NCI-H146 (cell line): ENCODE results near the gene FEM1A.
"Not testable (repeated sequence)": the region's sequence is repeated elsewhere in the genome, so short reads cannot be mapped to it uniquely, and the experiment has no call there.

Experiments
- DNase-seq: peaks from one replicate; lab custom pipeline; 2025; lab: John Stamatoyannopoulos, UW

FEM1A gene

GRCh38 chr19:4773047-4773640, 18.4 kb upstream of the FEM1A start:
- DNase-seq = no peak

- no peak for DNase-seq
Observed at GRCh38 chr19:4774136-4774535, 17.4 kb upstream of the FEM1A start.

GRCh38 chr19:4775627-4776152, 15.8 kb upstream of the FEM1A start:
- DNase-seq = no peak

- no peak for DNase-seq
Observed at GRCh38 chr19:4776436-4777211, 14.9 kb upstream of the FEM1A start.

- DNase-seq = not testable (repeated sequence)
Observed at GRCh38 chr19:4778124-4778523, 13.4 kb upstream of the FEM1A start.

- no peak for DNase-seq
Observed at GRCh38 chr19:4780860-4781259, 10.7 kb upstream of the FEM1A start.

- DNase-seq = no peak
Observed at GRCh38 chr19:4781801-4782200, 9.7 kb upstream of the FEM1A start.

GRCh38 chr19:4786412-4787016, 5.0 kb upstream of the FEM1A start:
- DNase-seq = not testable (repeated sequence)

GRCh38 chr19:4792019-4792865, 708 bp downstream of the FEM1A start:
- DNase-seq = not testable (repeated sequence)

GRCh38 chr19:4792866-4793195, 1.3 kb downstream of the FEM1A start:
- not testable (repeated sequence) for DNase-seq

GRCh38 chr19:4793278-4793677, 1.7 kb downstream of the FEM1A start:
- not testable (repeated sequence) for DNase-seq

- no peak for DNase-seq
Observed at GRCh38 chr19:4794971-4795370, 3.4 kb downstream of the FEM1A start.

GRCh38 chr19:4795400-4795799, 3.9 kb downstream of the FEM1A start:
- DNase-seq = no peak

- DNase-seq = no peak
Observed at GRCh38 chr19:4800591-4801081, 9.1 kb downstream of the FEM1A start.

- no peak for DNase-seq
Observed at GRCh38 chr19:4801085-4801619, 9.6 kb downstream of the FEM1A start.

GRCh38 chr19:4802711-4803110, 11.2 kb downstream of the FEM1A start:
- DNase-seq = no peak

- DNase-seq = peak; percentile 45
Observed at GRCh38 chr19:4803736-4804695, 12.5 kb downstream of the FEM1A start.

GRCh38 chr19:4805140-4805539, 13.6 kb downstream of the FEM1A start:
- not testable (repeated sequence) for DNase-seq

- DNase-seq = no peak
Observed at GRCh38 chr19:4806384-4806783, 14.8 kb downstream of the FEM1A start.

GRCh38 chr19:4807188-4807587, 15.7 kb downstream of the FEM1A start:
- no peak for DNase-seq
